Mesendoderm (in vitro differentiated cells): ENCODE results near the gene SEMA3A.

Experiments used
- DNase-seq: peaks from one replicate; pipeline ENCODE4 v3.0.0; 2013
- H2AK5ac ChIP-seq: 2 replicates; pipeline ENCODE4 v1.6.1; 2013; ENCODE audit warnings: low read length, inconsistent platforms
- H2BK120ac ChIP-seq: 2 replicates; pipeline ENCODE4 v1.6.1; 2013; ENCODE audit warnings: low read depth, mild to moderate bottlenecking, low read length, moderate library complexity, mixed read lengths
- H2BK15ac ChIP-seq: replicated peaks from 2 replicates; pipeline ENCODE4 v1.6.1; 2013; ENCODE audit warnings: low read depth, mild to moderate bottlenecking, moderate library complexity
- H2BK5ac ChIP-seq: 2 replicates; pipeline ENCODE4 v1.6.1; 2013; ENCODE audit warnings: low read length, inconsistent platforms
- H3K18ac ChIP-seq: 2 replicates; pipeline ENCODE4 v1.6.1; 2013; ENCODE audit warnings: mild to moderate bottlenecking, low read length, mixed read lengths
- H3K23ac ChIP-seq: one replicate; pipeline ENCODE4 v1.6.1; 2013; ENCODE audit warnings: low read length
- H3K27ac ChIP-seq: 2 replicates; pipeline ENCODE4 v1.5.1; 2013; ENCODE audit warnings: low read depth, mild to moderate bottlenecking, inconsistent platforms, low read length, moderate library complexity
- H3K27me3 ChIP-seq: 2 replicates; pipeline ENCODE4 v1.6.1; 2013; ENCODE audit warnings: low read length, control low read depth, mild to moderate bottlenecking, inconsistent platforms; ENCODE audit not compliant: insufficient read depth, poor library complexity
- H3K36me3 ChIP-seq: 2 replicates; pipeline ENCODE4 v1.6.1; 2013; ENCODE audit warnings: low read length, inconsistent platforms; ENCODE audit not compliant: control insufficient read depth, insufficient read depth
- H3K4ac ChIP-seq: one replicate; pipeline ENCODE4 v1.6.1; 2013; ENCODE audit warnings: low read depth, mild to moderate bottlenecking, low read length, moderate library complexity
- H3K4me1 ChIP-seq: 2 replicates; pipeline ENCODE4 v1.6.1; 2013; ENCODE audit warnings: low read depth, low read length, inconsistent platforms; ENCODE audit not compliant: control insufficient read depth
- H3K4me2 ChIP-seq: 2 replicates; pipeline ENCODE4 v1.6.1; 2013; ENCODE audit warnings: low read length
- H3K4me3 ChIP-seq: 2 replicates; pipeline ENCODE4 v1.5.1; 2013; ENCODE audit warnings: mild to moderate bottlenecking, low read length
- H3K56ac ChIP-seq: one replicate; pipeline ENCODE4 v1.6.1; 2013; ENCODE audit warnings: low read length
- H3K79me1 ChIP-seq: 2 replicates; pipeline ENCODE4 v1.6.1; 2013; ENCODE audit warnings: low read length, inconsistent platforms
- H3K79me2 ChIP-seq: 2 replicates; pipeline ENCODE4 v1.6.1; 2013; ENCODE audit warnings: mild to moderate bottlenecking, low read length; ENCODE audit not compliant: control insufficient read depth, insufficient read depth
- H3K9ac ChIP-seq: 2 replicates; pipeline ENCODE4 v1.6.1; 2013; ENCODE audit warnings: low read length, inconsistent platforms
- H4K5ac ChIP-seq: one replicate; pipeline ENCODE4 v1.6.1; 2013; ENCODE audit warnings: low read length
- H4K8ac ChIP-seq: one replicate; pipeline ENCODE4 v1.6.1; 2013; ENCODE audit warnings: low read depth, mild to moderate bottlenecking, control low read depth, low read length, moderate library complexity
- WGBS: extraction: QIAGEN DNeasy Blood & Tissue Kit; methylation state at CpG from one replicate; pipeline ENCODE4 v1.1.7; 2013; ENCODE audit warnings: low lambda C conversion rate, missing lambda C conversion rate; ENCODE audit not compliant: insufficient coverage; ENCODE audit errors: extremely low coverage; 5-methylcytosine and 5-hydroxymethylcytosine counted together

The SEMA3A gene

DNA sequence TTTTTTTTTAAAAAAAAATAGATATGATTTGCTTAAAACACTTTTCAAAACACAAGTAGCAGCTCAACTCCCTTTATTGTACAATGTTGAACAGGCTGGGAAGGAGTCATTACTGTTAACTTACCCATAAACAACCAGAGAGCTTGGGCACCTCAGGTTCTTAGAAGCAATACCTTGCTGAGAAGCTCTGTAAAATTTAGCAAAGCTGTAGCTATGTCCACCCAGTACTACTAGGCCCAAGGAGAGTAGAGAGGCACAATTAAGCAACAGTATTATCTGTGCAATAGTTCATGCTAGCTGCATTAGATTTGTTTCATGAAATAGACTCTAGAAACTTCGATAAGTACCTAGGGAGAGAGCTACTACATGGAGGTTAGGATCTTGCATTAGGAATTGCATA is 32.0 kb downstream of the SEMA3A start:
- no peak overlapping the region for H2AK5ac ChIP-seq
- no peak overlapping the region for H3K4me3 ChIP-seq
- no peak overlapping the region for H4K5ac ChIP-seq
- H3K4ac ChIP-seq = no peak overlapping the region
- H3K79me1 ChIP-seq = no peaks in the 10 kb centered on the region
- H3K36me3 ChIP-seq = no peaks in the 10 kb centered on the region
- no peaks in the 10 kb centered on the region for H3K27me3 ChIP-seq
- H3K27ac ChIP-seq = no peak overlapping the region
- no peak overlapping the region for H2BK120ac ChIP-seq
- H3K4me2 ChIP-seq = no peak overlapping the region
- H3K18ac ChIP-seq = no peak overlapping the region
- no peak overlapping the region for H2BK5ac ChIP-seq
- H3K9ac ChIP-seq = no peak overlapping the region
- no CpG with 5 or more reads among the region's 1 CpG for WGBS
- no peak for DNase-seq
- no peaks in the 10 kb centered on the region for H3K79me2 ChIP-seq
- H3K56ac ChIP-seq = no peak overlapping the region
- H3K4me1 ChIP-seq = peaks cover 2% of the 10 kb centered on the region
- H4K8ac ChIP-seq = no peak overlapping the region
- peak overlapping the region; percentile 45 for H2BK15ac ChIP-seq
- no peak overlapping the region for H3K23ac ChIP-seq

DNA sequence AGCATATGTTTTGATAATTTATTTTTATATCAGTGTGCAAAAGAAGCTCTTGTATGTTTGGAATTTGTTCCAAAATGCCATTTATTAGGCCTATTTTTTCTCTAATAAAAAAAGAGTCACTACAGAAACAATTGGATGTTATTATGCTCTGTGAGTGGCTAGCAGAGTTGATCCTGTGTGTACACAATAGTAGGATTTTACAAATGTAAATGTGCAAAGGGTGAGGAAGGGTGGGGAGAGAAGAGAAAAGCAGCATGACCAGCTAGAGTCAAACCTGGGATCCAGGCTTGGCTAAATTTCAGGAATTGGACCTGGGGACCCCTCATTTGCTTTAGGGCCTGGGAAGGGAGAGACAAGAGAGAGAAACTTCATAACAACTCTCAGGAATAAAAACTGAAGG is 32.5 kb downstream of the SEMA3A start:
- H2AK5ac ChIP-seq = no peak overlapping the region

DNA sequence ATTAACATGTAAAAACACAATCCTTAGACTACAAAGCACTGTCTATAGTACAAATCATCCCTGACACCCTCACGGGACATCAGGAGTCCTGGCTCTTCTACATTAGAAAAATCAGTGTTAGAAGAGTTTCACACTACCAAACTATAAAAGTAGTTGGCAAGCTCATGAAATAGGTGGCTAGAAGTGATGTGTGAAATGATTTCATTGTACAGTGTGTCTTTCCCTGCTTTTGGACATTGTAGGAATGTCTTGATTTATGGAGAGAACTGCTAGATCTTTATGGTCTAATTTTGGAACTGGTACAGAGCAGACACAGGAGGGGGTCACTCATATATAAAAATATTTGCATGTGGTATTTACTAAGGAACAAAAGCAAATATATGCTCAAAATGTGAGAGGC is 33.2 kb downstream of the SEMA3A start:
- no peak for DNase-seq
- no peak overlapping the region for H3K4me3 ChIP-seq

More for the DNA sequence above, 32.5 kb downstream of the SEMA3A start:
- Histone ChIP-seq H3K27me3 (no peaks in the 10 kb centered on the region), H3K27ac (no peak overlapping the region), H4K5ac (no peak overlapping the region), H3K18ac (no peak overlapping the region), H3K23ac (no peak overlapping the region), H3K56ac (no peak overlapping the region), H2BK120ac (no peak overlapping the region), H3K4me2 (no peak overlapping the region), H3K4me1 (peaks cover 4% of the 10 kb centered on the region), H3K36me3 (no peaks in the 10 kb centered on the region), H3K79me1 (no peaks in the 10 kb centered on the region), H3K4ac (no peak overlapping the region), H2BK15ac (no peak overlapping the region), H3K4me3 (no peak overlapping the region), H2BK5ac (no peak overlapping the region), H3K79me2 (no peaks in the 10 kb centered on the region), H4K8ac (no peak overlapping the region), H3K9ac (no peak overlapping the region)
- no peak for DNase-seq

DNA sequence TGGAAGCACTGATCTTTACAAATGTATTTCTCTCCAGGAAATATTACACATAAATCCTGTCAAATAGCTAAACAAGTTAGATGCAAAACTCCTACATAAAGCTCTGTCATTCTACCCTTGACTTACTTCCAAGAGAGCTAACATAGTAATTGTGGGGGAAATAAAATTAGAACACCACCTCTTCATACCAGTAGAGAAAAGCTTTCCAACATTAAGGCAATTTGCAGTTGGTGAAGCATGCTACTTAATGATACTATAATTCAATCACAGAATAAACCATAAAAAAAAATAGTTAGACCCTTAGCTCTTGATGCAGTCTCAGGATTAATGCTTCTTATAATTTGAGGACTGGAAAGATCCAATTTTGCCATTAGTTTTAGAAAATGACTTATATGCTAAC is 35.2 kb downstream of the SEMA3A start:
- Histone ChIP-seq H3K56ac (no peak overlapping the region), H2BK5ac (no peak overlapping the region), H3K4me3 (no peak overlapping the region), H4K5ac (no peak overlapping the region), H3K4ac (no peak overlapping the region), H3K36me3 (no peaks in the 10 kb centered on the region), H2BK15ac (no peak overlapping the region), H2BK120ac (no peak overlapping the region), H4K8ac (no peak overlapping the region), H3K4me2 (no peak overlapping the region), H2AK5ac (no peak overlapping the region), H3K23ac (no peak overlapping the region), H3K27ac (no peak overlapping the region), H3K18ac (no peak overlapping the region), H3K79me2 (no peaks in the 10 kb centered on the region), H3K9ac (no peak overlapping the region), H3K79me1 (no peaks in the 10 kb centered on the region), H3K4me1 (peaks cover 4% of the 10 kb centered on the region), H3K27me3 (no peaks in the 10 kb centered on the region)
- DNase-seq = no peak

More for the DNA sequence above, 33.2 kb downstream of the SEMA3A start:
- no CpG with 5 or more reads among the region's 1 CpG for WGBS
- H3K27ac ChIP-seq = no peak overlapping the region
- no peak overlapping the region for H3K4ac ChIP-seq
- no peak overlapping the region for H2BK120ac ChIP-seq
- H3K4me2 ChIP-seq = no peak overlapping the region
- H2AK5ac ChIP-seq = no peak overlapping the region
- H3K79me2 ChIP-seq = no peaks in the 10 kb centered on the region
- H3K9ac ChIP-seq = no peak overlapping the region
- H4K8ac ChIP-seq = no peak overlapping the region
- H3K4me1 ChIP-seq = peaks cover 4% of the 10 kb centered on the region
- H3K18ac ChIP-seq = no peak overlapping the region
- no peaks in the 10 kb centered on the region for H3K27me3 ChIP-seq
- no peaks in the 10 kb centered on the region for H3K36me3 ChIP-seq
- no peak overlapping the region for H4K5ac ChIP-seq
- H2BK5ac ChIP-seq = no peak overlapping the region
- H2BK15ac ChIP-seq = no peak overlapping the region
- no peak overlapping the region for H3K23ac ChIP-seq
- H3K56ac ChIP-seq = no peak overlapping the region
- H3K79me1 ChIP-seq = no peaks in the 10 kb centered on the region

DNA sequence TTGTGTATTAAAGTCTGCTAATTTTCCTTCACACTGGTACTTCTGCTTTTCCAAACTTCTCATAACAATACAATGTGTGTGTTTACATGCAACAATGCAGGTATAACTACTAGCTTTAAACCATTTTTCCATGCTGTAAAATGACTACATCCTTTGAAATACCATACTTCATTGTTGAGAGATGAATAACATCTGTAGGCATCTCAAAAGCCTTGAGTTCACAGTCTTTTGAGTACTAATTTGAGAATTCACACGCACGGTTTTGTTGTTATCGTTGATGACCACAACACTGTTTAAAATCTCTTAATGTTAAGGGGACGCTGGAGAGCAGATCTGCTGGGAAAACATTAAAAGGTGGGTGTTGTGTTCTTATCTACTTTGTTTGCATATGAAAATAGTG is 37.4 kb downstream of the SEMA3A start:
- H2BK120ac ChIP-seq = no peak overlapping the region
- peaks cover 4% of the 10 kb centered on the region for H3K4me1 ChIP-seq
- no peak for DNase-seq
- H2BK5ac ChIP-seq = no peak overlapping the region
- no peak overlapping the region for H3K23ac ChIP-seq
- no peak overlapping the region for H3K4me2 ChIP-seq
- H3K56ac ChIP-seq = no peak overlapping the region
- H2AK5ac ChIP-seq = no peak overlapping the region
- H3K36me3 ChIP-seq = no peaks in the 10 kb centered on the region
- H2BK15ac ChIP-seq = no peak overlapping the region
- no peaks in the 10 kb centered on the region for H3K27me3 ChIP-seq
- no CpG with 5 or more reads among the region's 4 CpGs for WGBS
- no peak overlapping the region for H4K5ac ChIP-seq
- no peak overlapping the region for H3K27ac ChIP-seq
- no peak overlapping the region for H3K4ac ChIP-seq
- no peak overlapping the region for H3K18ac ChIP-seq
- no peaks in the 10 kb centered on the region for H3K79me1 ChIP-seq
- no peak overlapping the region for H4K8ac ChIP-seq
- H3K9ac ChIP-seq = no peak overlapping the region
- H3K79me2 ChIP-seq = no peaks in the 10 kb centered on the region
- H3K4me3 ChIP-seq = no peak overlapping the region

DNA sequence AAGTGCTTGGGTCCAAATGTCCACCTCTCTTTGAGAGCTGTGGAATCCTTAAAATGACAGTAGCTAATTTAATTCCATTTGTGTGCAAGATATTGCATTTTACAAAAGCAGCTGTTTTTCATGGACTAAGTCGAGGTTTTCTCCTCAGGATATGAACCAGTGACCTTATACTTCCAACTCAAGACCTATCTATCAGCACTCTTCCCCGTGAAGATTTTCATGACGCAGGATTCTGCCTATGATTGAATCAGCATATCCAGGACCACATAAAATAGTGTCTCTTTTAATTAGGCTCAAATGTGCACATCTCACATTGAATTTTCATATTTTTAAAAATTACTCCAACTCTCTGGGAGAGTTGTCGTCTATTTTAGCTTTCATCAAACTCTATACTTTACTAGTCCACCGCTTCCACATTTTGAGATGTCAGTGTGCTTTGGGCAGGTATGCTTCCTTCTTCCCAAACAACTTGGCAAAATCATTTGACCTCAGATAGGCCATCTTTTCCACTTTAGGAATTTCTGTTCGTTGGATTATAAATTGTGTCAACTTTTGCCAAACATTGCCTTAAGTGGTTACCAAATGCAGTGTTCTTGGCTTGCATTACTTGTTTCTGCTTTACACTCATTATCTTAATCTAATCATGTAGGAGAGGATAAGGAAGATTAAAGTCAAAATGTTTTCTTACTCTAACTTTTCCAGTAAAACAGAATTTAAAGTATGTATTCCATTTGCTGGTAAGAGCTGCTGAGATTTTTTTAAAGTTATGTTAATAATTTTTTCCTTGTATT is 39.4 kb downstream of the SEMA3A start:
- H3K79me2 ChIP-seq = no peaks in the 10 kb centered on the region
- H2BK5ac ChIP-seq = no peak overlapping the region
- no CpG with 5 or more reads among the region's 6 CpGs for WGBS
- H3K4ac ChIP-seq = no peak overlapping the region
- no peak overlapping the region for H3K23ac ChIP-seq
- peak; percentile 47 for DNase-seq
- H3K79me1 ChIP-seq = no peaks in the 10 kb centered on the region
- H2AK5ac ChIP-seq = no peak overlapping the region
- H2BK15ac ChIP-seq = peak overlapping the region; percentile 57
- no peaks in the 10 kb centered on the region for H3K36me3 ChIP-seq
- H3K4me2 ChIP-seq = no peak overlapping the region
- H3K18ac ChIP-seq = peak overlapping the region; percentile 51
- H3K4me1 ChIP-seq = peaks cover 4% of the 10 kb centered on the region
- H3K56ac ChIP-seq = no peak overlapping the region
- no peak overlapping the region for H4K5ac ChIP-seq
- no peaks in the 10 kb centered on the region for H3K27me3 ChIP-seq
- no peak overlapping the region for H3K9ac ChIP-seq
- H3K4me3 ChIP-seq = no peak overlapping the region
- no peak overlapping the region for H2BK120ac ChIP-seq
- H4K8ac ChIP-seq = peak overlapping the region; percentile 56
- no peak overlapping the region for H3K27ac ChIP-seq
